Suprapubic skin (tissue), 3 donors: ENCODE measurements around the gene GGACT.

Source experiments
- CTCF ChIP-seq, 2 donors: fragments of 200-600 bp in 1 of 2; fragments of 450-650 bp in 1 of 2; sonication (generic) in 1 of 2; IDR thresholded peaks; one replicate each; pipeline ENCODE4 v1.5.1; 2016 to 2019; ENCODE audit warnings: antibody characterized with exemption in 2 of 2, mild to moderate bottlenecking in 1 of 2, moderate library complexity in 1 of 2
- EP300 ChIP-seq: sonication (generic); formaldehyde crosslinking; IDR thresholded peaks from one replicate; pipeline ENCODE4 v1.6.1; 2017; ENCODE audit warnings: antibody characterized with exemption

- no peak for TF ChIP-seq EP300
- no peak for TF ChIP-seq CTCF (IDR thresholded peaks at IDR 0.05)
These were observed 58.8 kb downstream of the GGACT start for GRCh38 chr13:100529666-100530377.
